Measurements from ENCODE around the gene FAM241B. TPM values are rescaled to one million over a fixed set of nuclear protein-coding genes. Genes with fewer than 3 reads are reported as not detected.

The FAM241B gene
- total RNA-seq, 2 donors from 2014 or later, result 1.7 to 3.2 TPM

- no peak for DNase-seq
- intact Hi-C loops (cut with DNase I, micrococcal nuclease), result loop anchor here in 1 of 2 donors (10.0 kb wide), 1 partner anchor 118 kb away; no protein-coding TSS in a partner anchor
- ATAC-seq, result no peak
Measured at GRCh38 chr10:69632516-69633199, 2.6 kb downstream of the FAM241B start.

GRCh38 chr10:69633673-69634635 lies 3.9 kb downstream of the FAM241B start:
- no peak for DNase-seq
- intact Hi-C loops (cut with DNase I, micrococcal nuclease), result loop anchor here in 1 of 2 donors (10.0 kb wide), 1 partner anchor 119 kb away; no protein-coding TSS in a partner anchor
- ATAC-seq, result no peak

GRCh38 chr10:69634759-69635425 lies 4.8 kb downstream of the FAM241B start:
- intact Hi-C loops (cut with DNase I, micrococcal nuclease), result loop anchor here in 1 of 2 donors (10.0 kb wide), 1 partner anchor 120 kb away; no protein-coding TSS in a partner anchor
- ATAC-seq, result no peak
- no peak for DNase-seq

DNA sequence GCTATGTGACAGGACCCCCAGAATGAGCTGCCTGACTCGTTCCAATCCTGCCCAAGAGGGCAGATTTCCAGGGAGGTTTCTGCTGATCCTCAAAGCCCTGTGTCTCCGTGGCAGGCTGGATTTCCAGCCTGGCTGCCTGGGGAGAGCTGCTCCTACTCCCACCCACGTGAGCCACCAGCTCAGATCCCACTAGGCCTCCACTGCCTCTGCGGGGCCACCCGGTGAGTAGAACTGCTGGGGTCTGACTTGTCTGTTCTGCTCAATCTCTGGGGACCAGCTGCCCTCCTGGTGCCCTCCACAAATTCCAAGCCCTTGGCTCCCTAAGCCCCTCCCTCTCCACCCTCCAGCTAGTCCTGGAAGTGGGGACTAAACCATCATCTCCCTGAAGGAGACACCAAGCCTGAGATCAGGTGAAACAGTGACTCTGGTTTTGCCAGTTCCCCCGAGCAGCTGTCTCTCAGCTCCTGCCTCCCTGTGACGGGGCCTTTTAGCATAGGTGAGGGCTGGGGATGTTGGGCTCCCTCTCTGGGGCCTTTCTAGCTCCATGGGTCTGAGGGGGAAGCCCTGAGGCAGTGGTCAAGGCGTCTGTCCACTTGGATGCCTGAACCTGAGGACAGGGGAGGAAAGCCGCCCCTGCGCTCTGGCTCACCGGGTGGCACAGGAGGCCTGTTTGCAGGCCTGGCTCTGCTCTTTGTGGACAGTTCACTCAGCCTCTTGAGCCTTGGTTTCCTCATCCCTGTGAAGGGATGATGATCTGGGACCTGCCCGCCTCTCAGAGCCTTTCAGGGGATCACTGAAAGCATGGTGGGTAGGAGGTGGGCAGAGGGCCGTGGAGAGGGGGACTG lies 5.6 kb downstream of the FAM241B start:
- no peak for ATAC-seq
- DNase-seq, result no peak
- intact Hi-C loops (cut with DNase I, micrococcal nuclease), result loop anchor here in 1 of 2 donors (10.0 kb wide), 1 partner anchor 121 kb away; no protein-coding TSS in a partner anchor

DNA sequence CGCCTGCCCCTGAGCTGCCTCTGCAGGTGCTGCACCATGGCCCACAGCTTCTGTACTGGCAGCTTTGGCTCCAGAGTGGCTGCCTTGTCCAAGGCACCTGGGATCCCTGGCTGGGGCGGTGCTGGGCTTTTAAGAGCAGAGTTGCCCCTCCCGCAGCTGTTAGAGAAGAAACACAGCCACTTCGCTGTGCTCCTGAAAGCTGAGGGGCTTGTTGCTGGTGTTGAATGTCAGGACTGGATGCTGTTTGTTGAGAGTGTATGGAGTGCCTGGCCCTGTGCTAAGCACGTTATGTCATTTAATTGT lies 6.2 kb downstream of the FAM241B start:
- ATAC-seq (no peak), DNase-seq (no peak)
- intact Hi-C loops (cut with DNase I, micrococcal nuclease), result loop anchor here in 1 of 2 donors (10.0 kb wide), 1 partner anchor 121 kb away; no protein-coding TSS in a partner anchor

DNA sequence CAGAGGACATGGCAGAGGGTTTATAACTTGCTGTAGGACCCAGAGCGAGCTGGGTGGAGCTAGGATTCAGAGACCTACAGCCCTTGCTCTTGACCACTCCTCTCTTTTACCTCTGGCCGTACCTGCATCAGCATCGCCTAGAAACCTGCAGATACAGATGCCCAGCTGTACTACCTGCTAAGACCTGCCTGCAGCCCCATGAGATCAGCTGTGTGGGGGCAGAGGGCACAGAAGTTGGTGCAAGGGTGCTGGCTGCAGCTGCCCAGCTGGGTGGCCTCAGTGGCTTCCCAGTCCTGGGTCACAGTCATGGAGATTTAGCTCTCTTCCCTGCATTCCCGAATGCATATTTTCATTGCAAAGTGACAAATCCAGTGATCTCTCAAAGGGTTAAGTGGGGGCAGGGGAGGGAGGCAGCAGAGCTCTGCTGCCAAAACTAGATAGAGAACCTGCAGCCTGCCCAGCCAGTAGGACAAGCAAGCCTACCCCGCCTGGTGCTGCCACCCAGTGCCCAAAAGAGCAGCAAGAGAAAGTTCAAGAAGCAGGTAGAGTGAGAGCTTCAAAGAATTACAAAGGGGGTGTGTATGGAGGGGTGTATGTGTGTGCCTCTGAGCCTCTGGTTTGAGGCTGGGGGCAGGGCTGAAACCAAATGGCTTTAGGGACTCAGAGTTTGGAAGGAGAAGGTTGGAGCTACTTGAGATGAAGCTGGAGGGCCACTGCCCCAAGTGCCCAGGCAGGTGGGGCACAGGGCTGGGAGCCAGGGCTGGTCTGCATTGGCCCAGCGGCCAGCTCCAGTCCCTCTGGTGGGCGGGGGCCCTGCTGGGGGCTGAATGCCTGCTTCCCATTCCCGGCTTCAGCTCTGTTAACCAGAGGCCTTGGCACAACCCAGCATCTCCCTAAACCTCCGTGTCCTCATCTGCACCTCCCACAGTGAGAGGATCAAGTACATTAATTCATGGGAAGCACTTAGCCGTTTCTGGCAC lies 6.9 kb downstream of the FAM241B start:
- DNase-seq (peak in 1 of 2 donors; percentile 37), ATAC-seq (peak; percentile 69)
- intact Hi-C loops (cut with DNase I, micrococcal nuclease), result loop anchor here in 1 of 2 donors (10.0 kb wide), 1 partner anchor 122 kb away; no protein-coding TSS in a partner anchor

- DNase-seq (no peak), ATAC-seq (no peak)
- intact Hi-C loops (cut with DNase I, micrococcal nuclease), result loop anchor here (2.0 to 10.0 kb wide), 2 partner anchors 124 kb away; no protein-coding TSS in a partner anchor
Measured at GRCh38 chr10:69638642-69639041, 8.6 kb downstream of the FAM241B start.

GRCh38 chr10:69639291-69640195 lies 9.5 kb downstream of the FAM241B start:
- DNase-seq (peak; percentile 43 to 76), ATAC-seq (peak; percentile 78)
- intact Hi-C loops (cut with DNase I, micrococcal nuclease), result loop anchor here (2.0 to 10.0 kb wide), 5 partner anchors 75 to 275 kb away; no protein-coding TSS in a partner anchor

DNA sequence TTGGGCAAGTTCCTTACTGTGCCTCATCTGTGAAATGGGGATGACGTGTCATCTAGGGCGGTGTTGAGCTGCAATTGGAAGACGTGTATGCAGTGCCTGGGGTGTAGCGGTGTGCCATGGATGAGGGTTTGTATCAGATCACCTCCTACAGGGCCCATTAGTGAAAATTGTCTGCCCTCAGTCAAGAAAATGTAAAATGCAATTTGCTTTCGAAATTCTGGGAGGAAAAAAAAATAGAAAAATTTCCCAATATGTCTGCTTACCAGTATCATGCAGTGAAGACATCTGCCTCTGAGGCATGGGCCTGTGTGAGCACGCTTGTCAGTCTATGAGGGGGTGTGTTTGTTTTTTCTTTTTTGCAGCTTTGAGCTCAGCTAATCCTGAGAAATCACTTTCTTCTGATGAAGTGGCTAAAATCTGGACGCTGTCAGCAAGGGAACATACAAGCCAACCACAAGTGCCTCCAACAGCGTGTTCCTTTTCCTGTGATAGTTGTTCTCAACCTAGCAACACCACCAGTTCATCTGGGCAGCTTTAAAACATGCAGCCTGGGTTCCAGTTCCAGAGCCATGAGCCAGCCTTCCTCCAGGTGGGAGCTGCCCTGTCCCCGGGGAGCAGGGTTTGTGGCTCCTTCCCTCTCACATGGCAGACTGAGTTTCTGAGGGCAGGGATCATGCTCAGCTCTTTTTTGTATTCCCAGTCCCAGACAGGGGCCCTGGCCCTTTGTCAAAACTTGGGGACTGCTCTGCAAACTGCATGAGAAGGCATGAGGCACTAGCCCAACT lies 10.3 kb downstream of the FAM241B start:
- DNase-seq (peak in 1 of 2 donors; percentile 3), ATAC-seq (no peak)

GRCh38 chr10:69641261-69641980 lies 11.4 kb downstream of the FAM241B start:
- DNase-seq (peak in 1 of 2 donors; percentile 14), ATAC-seq (no peak)
- intact Hi-C loops (cut with DNase I, micrococcal nuclease), result loop anchor here (5.0 to 10.0 kb wide), 3 partner anchors 73 to 273 kb away; no protein-coding TSS in a partner anchor

More for the DNA sequence above, 10.3 kb downstream of the FAM241B start:
- intact Hi-C loops (cut with DNase I, micrococcal nuclease), result loop anchor here (5.0 to 10.0 kb wide), 3 partner anchors 74 to 274 kb away; no protein-coding TSS in a partner anchor

DNA sequence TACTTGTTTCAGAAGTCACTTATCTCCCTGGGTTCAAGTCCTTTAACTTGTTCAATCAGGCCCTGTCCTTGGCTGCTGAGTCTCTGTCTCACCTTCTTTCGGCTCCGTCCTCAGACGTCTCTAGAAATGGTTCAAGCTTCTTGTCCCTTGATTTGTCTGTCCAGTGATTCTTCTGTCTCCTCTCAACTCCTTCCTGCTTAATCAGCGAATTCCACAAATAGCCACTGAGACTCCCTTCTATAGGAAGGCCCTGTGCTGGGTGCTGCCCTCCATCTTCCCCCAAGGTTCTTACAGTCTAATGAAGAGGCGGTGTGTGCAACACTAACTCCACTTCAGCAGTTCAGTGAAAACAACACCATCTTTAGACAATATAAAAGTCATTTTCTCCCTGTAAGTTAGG lies 12.7 kb downstream of the FAM241B start:
- intact Hi-C loops (cut with DNase I, micrococcal nuclease), result loop anchor here (5.0 to 10.0 kb wide), 3 partner anchors 72 to 272 kb away; no protein-coding TSS in a partner anchor
- DNase-seq, result peak in 1 of 2 donors; percentile 4

GRCh38 chr10:69643779-69644657 lies 14.0 kb downstream of the FAM241B start:
- intact Hi-C loops (cut with DNase I, micrococcal nuclease), result loop anchor here (5.0 to 10.0 kb wide), 3 partner anchors 71 to 271 kb away; no protein-coding TSS in a partner anchor
- ATAC-seq, result peak; percentile 7
- peak in 1 of 2 donors; percentile 18 for DNase-seq

More for the DNA sequence above, 12.7 kb downstream of the FAM241B start:
- ATAC-seq, result no peak
